HK-2 (cell line): ENCODE measurements around the gene NRN1L.
"Not testable (repeated sequence)": the region's sequence is repeated elsewhere in the genome, so short reads cannot be mapped to it uniquely, and the experiment has no call there.

Experiments
- DNase-seq: peaks from one replicate; pipeline ENCODE4 v3.0.0-alpha.2; 2018; ENCODE audit not compliant: unreplicated experiment

Gene NRN1L

GRCh38 chr16:67860589-67861398, 23.9 kb upstream of the NRN1L start:
- DNase-seq: no peak

- no peak for DNase-seq
These were observed 22.8 kb upstream of the NRN1L start for GRCh38 chr16:67861877-67862276.

- no peak for DNase-seq
These were observed 21.8 kb upstream of the NRN1L start for GRCh38 chr16:67862623-67863583.

- not testable (repeated sequence) for DNase-seq
These were observed 20.6 kb upstream of the NRN1L start for GRCh38 chr16:67864044-67864443.

GRCh38 chr16:67864594-67864993, 20.1 kb upstream of the NRN1L start:
- no peak for DNase-seq

GRCh38 chr16:67865318-67865717, 19.4 kb upstream of the NRN1L start:
- DNase-seq: no peak

- no peak for DNase-seq
These were observed 16.4 kb upstream of the NRN1L start for GRCh38 chr16:67868290-67868689.

GRCh38 chr16:67869653-67870052, 15.0 kb upstream of the NRN1L start:
- no peak for DNase-seq

GRCh38 chr16:67871256-67871655, 13.4 kb upstream of the NRN1L start:
- no peak for DNase-seq

GRCh38 chr16:67872131-67872630, 12.5 kb upstream of the NRN1L start:
- DNase-seq: no peak

GRCh38 chr16:67872631-67873434, 11.9 kb upstream of the NRN1L start, which contains the start of gene EDC4:
Gene EDC4 (plus strand): TSS chr16:67873052. CDS start chr16:67873262, 210 bp downstream.
- peak; percentile 91 for DNase-seq

- DNase-seq: no peak
These were observed 11.0 kb upstream of the NRN1L start for GRCh38 chr16:67873435-67874370.

- DNase-seq: no peak
These were observed 10.3 kb upstream of the NRN1L start for GRCh38 chr16:67874372-67874771.

GRCh38 chr16:67877064-67877463, 7.6 kb upstream of the NRN1L start:
- DNase-seq: no peak

GRCh38 chr16:67878232-67878631, 6.5 kb upstream of the NRN1L start:
- DNase-seq: no peak

GRCh38 chr16:67878846-67879245, 5.8 kb upstream of the NRN1L start:
- no peak for DNase-seq

- DNase-seq: no peak
These were observed 5.2 kb upstream of the NRN1L start for GRCh38 chr16:67879462-67879861.

- DNase-seq: no peak
These were observed 4.7 kb upstream of the NRN1L start for GRCh38 chr16:67879936-67880335.

- no peak for DNase-seq
These were observed 4.1 kb upstream of the NRN1L start for GRCh38 chr16:67880584-67880983.

GRCh38 chr16:67881621-67882161, 3.0 kb upstream of the NRN1L start:
- no peak for DNase-seq
